ENCODE measurements around the gene TVP23A.

GRCh38 chr16:10850478-10850850 is 31.9 kb upstream of the TVP23A start:
- TF ChIP-seq ZNF274 (IDR thresholded peaks at IDR 0.05; ENCODE audit: low read depth, low read length): no peak
- no peak for TF ChIP-seq SUZ12 (IDR thresholded peaks at IDR 0.05; ENCODE audit: extremely low read depth, insufficient read depth, insufficient read length)

Measured in NT2/D1 (cell line).